ENCODE results near the gene GRIK2.

DNA sequence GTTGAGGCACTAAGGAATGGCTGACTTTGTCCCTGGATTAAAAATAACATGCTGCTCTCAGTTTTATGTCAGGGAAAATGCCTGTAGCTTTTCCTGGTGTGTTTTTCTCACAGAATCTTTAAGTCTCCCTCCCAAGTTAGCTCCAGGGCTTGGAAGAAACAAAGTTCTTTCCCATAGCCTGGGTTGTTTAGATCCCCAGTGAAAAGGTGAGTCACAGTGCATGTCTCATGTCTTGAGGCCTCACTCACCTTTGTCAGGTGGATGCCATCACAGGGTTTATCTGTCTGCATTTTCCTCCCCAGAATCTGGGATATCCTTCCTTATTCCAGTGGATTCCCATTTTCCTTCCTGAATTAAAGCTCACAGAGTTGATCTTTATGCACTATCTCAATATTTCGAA is 722.4 kb downstream of the GRIK2 start:
- TF ChIP-seq EZH2 (IDR thresholded peaks at IDR 0.05; ENCODE audit: insufficient read depth, low read length): no peak
- TF ChIP-seq, protein P1, sequence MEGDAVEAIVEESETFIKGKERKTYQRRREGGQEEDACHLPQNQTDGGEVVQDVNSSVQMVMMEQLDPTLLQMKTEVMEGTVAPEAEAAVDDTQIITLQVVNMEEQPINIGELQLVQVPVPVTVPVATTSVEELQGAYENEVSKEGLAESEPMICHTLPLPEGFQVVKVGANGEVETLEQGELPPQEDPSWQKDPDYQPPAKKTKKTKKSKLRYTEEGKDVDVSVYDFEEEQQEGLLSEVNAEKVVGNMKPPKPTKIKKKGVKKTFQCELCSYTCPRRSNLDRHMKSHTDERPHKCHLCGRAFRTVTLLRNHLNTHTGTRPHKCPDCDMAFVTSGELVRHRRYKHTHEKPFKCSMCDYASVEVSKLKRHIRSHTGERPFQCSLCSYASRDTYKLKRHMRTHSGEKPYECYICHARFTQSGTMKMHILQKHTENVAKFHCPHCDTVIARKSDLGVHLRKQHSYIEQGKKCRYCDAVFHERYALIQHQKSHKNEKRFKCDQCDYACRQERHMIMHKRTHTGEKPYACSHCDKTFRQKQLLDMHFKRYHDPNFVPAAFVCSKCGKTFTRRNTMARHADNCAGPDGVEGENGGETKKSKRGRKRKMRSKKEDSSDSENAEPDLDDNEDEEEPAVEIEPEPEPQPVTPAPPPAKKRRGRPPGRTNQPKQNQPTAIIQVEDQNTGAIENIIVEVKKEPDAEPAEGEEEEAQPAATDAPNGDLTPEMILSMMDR (IDR thresholded peaks at IDR 0.05; ENCODE audit: insufficient read depth, low read depth, low read length): no peak
